OCI-LY7 (cell line): ENCODE measurements around the gene NAALADL2. TPM values are rescaled to one million over a fixed set of nuclear protein-coding genes. Genes with fewer than 3 reads are reported as not detected.

ENCODE experiments used
- BruUV-seq: library from RNA; stranded (reverse); fragments of 400-500 nt; replicated peaks from 2 replicates; lab custom pipeline; 2021; lab: Mats Ljungman, UMichigan
- CTCF ChIA-PET: fragments of 300-600 bp; sonication (Branson Sonifier 250); formaldehyde crosslinking; loops from one replicate; lab custom pipeline; 2022; ENCODE audit warnings: antibody characterized with exemption; ENCODE audit not compliant: unreplicated experiment; lab: Charles Lee
- POLR2A ChIA-PET: fragments of 300-600 bp; sonication (Branson Sonifier 250); formaldehyde crosslinking; loops from one replicate; lab custom pipeline; 2022; ENCODE audit warnings: antibody characterized with exemption; lab: Charles Lee
- DNase-seq: peaks from one replicate; pipeline ENCODE4 v3.0.0-alpha.2; 2015; ENCODE audit warnings: low spot score
- H2AFZ ChIP-seq: fragments of 200-600 bp; sonication (generic), shearing (Covaris generic); 2 replicates; pipeline ENCODE4 v1.6.1; 2014; ENCODE audit warnings: mild to moderate bottlenecking, antibody characterized with exemption, low read length, moderate library complexity
- H3K27ac ChIP-seq: fragments of 200-600 bp; sonication (generic); 2 replicates; pipeline ENCODE4 v1.5.1; 2014; ENCODE audit warnings: mixed run types, low read depth, mild to moderate bottlenecking, moderate library complexity, low read length, inconsistent platforms; ENCODE audit not compliant: poor library complexity, severe bottlenecking
- H3K36me3 ChIP-seq: fragments of 200-600 bp; sonication (generic); 2 replicates; pipeline ENCODE4 v1.6.1; 2014; ENCODE audit warnings: mild to moderate bottlenecking, antibody characterized with exemption, low read length, moderate library complexity, mixed read lengths; ENCODE audit not compliant: insufficient read depth
- H3K4me1 ChIP-seq: fragments of 200-600 bp; sonication (generic); 2 replicates; pipeline ENCODE4 v1.5.1; 2014; ENCODE audit warnings: mild to moderate bottlenecking, low read length; ENCODE audit not compliant: insufficient read depth, poor library complexity, severe bottlenecking
- H3K4me2 ChIP-seq: fragments of 200-600 bp; sonication (generic); 2 replicates; pipeline ENCODE4 v1.6.1; 2014; ENCODE audit warnings: mild to moderate bottlenecking, low read length
- H3K4me3 ChIP-seq: fragments of 200-600 bp; sonication (generic); 2 replicates; pipeline ENCODE4 v1.5.1; 2014; ENCODE audit warnings: mild to moderate bottlenecking, low read depth, low read length; ENCODE audit not compliant: poor library complexity, severe bottlenecking
- H3K79me2 ChIP-seq: fragments of 200-600 bp; sonication (generic); 2 replicates; pipeline ENCODE4 v1.6.1; 2016; ENCODE audit warnings: low read depth, mild to moderate bottlenecking, low read length, moderate library complexity, mixed read lengths; ENCODE audit not compliant: insufficient read depth
- H3K9me2 ChIP-seq: fragments of 200-600 bp; sonication (generic); 2 replicates; pipeline ENCODE4 v1.6.1; 2016; ENCODE audit warnings: mild to moderate bottlenecking, low read length, mixed read lengths; ENCODE audit not compliant: insufficient read depth
- H3K9me3 ChIP-seq: fragments of 200-600 bp; sonication (generic); 2 replicates; pipeline ENCODE4 v1.6.1; 2014; ENCODE audit warnings: mild to moderate bottlenecking, mixed run types, low read length, mixed read lengths
- H4K20me1 ChIP-seq: fragments of 200-600 bp; sonication (generic); 2 replicates; pipeline ENCODE4 v1.6.1; 2014; ENCODE audit warnings: mild to moderate bottlenecking, antibody characterized with exemption, low read length, moderate library complexity, mixed read lengths; ENCODE audit not compliant: insufficient read depth
- EZH2phosphoT487 ChIP-seq: fragments of 200-600 bp; sonication (generic); IDR thresholded peaks from 2 replicates; pipeline ENCODE4 v1.6.1; 2018; ENCODE audit warnings: low read depth, borderline replicate concordance, mild to moderate bottlenecking, mixed run types, antibody characterized with exemption, low read length, moderate library complexity, mixed read lengths
- intact Hi-C: fragments of 100-400 bp; cut with micrococcal nuclease; formaldehyde crosslinking; loops from one replicate; pipeline ENCODE4 v1.10.0; 2022; ENCODE audit not compliant: unreplicated experiment
- total RNA-seq, 2 experiments: library from RNA; depleted of rRNA in 1 of 2; stranded (reverse); fragments of >200 nt in 1 of 2; shearing (Covaris generic) in 1 of 2; gene quantifications; 2 replicates each; pipeline ENCODE4 v1.2.3, GENCODE V29; 2014 to 2022
- TF ChIP-seq, protein P1 (sequence below): fragments of 200-600 bp; sonication (generic); conservative IDR thresholded peaks from 2 replicates; pipeline ENCODE4 v1.5.1; 2014; ENCODE audit warnings: mild to moderate bottlenecking, antibody characterized with exemption, low read length, moderate library complexity, mixed read lengths

NAALADL2 gene
- total RNA-seq, 2 experiments from 2014 or later, result 0.25 to 0.70 TPM

DNA sequence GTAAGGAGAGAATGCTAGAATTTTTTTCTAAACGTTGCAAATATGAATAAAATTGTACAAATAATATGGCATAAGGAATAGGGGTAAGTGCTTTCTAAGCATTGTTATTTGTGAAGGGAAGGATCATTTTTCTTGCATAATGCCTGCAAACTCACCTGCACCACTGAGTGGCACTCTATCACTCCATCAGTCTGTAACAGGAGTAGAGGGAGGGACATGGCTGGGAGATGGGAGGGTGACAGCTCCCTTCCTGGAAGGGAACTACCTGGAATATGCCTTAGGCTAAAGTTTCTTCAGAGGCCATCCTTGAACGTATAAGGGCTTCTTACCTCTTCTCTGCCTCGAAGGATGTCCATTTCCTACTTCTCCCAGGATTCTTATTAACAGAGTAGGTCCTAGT is 3.0 kb downstream of the NAALADL2 start:
- TF ChIP-seq, protein P1, sequence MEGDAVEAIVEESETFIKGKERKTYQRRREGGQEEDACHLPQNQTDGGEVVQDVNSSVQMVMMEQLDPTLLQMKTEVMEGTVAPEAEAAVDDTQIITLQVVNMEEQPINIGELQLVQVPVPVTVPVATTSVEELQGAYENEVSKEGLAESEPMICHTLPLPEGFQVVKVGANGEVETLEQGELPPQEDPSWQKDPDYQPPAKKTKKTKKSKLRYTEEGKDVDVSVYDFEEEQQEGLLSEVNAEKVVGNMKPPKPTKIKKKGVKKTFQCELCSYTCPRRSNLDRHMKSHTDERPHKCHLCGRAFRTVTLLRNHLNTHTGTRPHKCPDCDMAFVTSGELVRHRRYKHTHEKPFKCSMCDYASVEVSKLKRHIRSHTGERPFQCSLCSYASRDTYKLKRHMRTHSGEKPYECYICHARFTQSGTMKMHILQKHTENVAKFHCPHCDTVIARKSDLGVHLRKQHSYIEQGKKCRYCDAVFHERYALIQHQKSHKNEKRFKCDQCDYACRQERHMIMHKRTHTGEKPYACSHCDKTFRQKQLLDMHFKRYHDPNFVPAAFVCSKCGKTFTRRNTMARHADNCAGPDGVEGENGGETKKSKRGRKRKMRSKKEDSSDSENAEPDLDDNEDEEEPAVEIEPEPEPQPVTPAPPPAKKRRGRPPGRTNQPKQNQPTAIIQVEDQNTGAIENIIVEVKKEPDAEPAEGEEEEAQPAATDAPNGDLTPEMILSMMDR, result no peak; the same call in 1 of the 2 replicates
- TF ChIP-seq EZH2phosphoT487, result no peak
- Histone ChIP-seq H3K79me2 (no peaks in the 10 kb centered on the region), H2AFZ (no peak overlapping the region), H3K4me3 (no peak overlapping the region), H3K27ac (no peak overlapping the region), H3K9me2 (no peaks in the 10 kb centered on the region), H3K9me3 (no peaks in the 10 kb centered on the region), H3K36me3 (no peaks in the 10 kb centered on the region), H3K4me1 (no peaks in the 10 kb centered on the region), H3K4me2 (no peak overlapping the region), H4K20me1 (no peaks in the 10 kb centered on the region)
- no peak for DNase-seq
- no TSS peak for BruUV-seq
- ChIA-PET POLR2A (interaction anchor here (1.0 to 1.8 kb wide), 2 partner anchors 9 to 16 kb away, joined by 3 to 5 read pairs; no protein-coding TSS in a partner anchor), CTCF (no interaction called here)
- intact Hi-C loops, result no loop called here

DNA sequence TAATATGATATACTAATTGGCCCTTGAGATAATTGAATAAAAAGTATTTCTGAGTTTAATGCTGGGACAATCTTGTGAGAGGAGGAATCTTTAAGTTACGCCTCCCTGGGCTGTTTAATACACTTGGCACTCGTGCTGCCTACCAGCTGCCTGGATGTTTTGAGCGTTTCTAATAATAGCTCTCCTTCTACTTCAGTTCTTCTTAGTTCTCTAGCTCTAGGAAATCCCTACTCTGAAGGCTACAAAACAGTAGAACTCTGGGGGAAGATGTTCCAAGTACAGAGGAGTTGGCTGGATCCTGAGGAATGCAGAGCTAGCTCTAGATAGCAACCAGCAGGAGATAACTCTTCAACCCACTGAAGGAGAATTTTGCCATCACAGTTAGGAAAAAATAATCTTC is 3.5 kb downstream of the NAALADL2 start:
- H3K9me3 ChIP-seq, result no peaks in the 10 kb centered on the region
- no peak overlapping the region for H3K27ac ChIP-seq
- CTCF ChIA-PET, result no interaction called here
- H4K20me1 ChIP-seq, result no peaks in the 10 kb centered on the region
- H3K4me2 ChIP-seq, result no peak overlapping the region
- no peak overlapping the region for H2AFZ ChIP-seq
- intact Hi-C loops, result no loop called here
- no peak for TF ChIP-seq EZH2phosphoT487
- TF ChIP-seq, protein P1, result no peak
- DNase-seq, result no peak
- H3K4me3 ChIP-seq, result no peak overlapping the region
- no peaks in the 10 kb centered on the region for H3K79me2 ChIP-seq
- BruUV-seq, result no TSS peak
- no peaks in the 10 kb centered on the region for H3K36me3 ChIP-seq
- H3K9me2 ChIP-seq, result no peaks in the 10 kb centered on the region
- H3K4me1 ChIP-seq, result no peaks in the 10 kb centered on the region
- POLR2A ChIA-PET, result interaction anchor here (0.6 to 1.8 kb wide), 3 partner anchors 15 to 963 kb away, joined by 4 to 8 read pairs (median 5); no protein-coding TSS in a partner anchor

DNA sequence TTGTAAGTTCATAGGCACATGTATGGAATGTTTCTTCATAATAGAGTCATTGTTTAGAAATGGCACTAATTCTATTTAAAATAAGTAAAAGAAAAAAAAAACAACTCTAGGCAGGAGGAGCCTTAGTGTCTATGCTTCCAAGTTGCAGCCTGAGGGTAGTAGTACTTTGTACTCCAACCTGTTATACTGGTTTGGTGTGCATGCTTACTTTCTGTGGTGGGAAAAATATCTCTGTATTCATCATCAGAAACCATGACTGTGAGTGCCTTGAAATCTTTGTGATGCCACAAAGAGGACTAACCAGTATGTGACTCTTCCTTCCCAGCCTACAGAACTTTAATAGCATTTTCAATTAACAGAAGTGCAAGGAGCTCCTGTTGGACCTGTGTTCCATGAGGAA is 4.4 kb downstream of the NAALADL2 start:
- Histone ChIP-seq H3K4me3 (no peak overlapping the region), H4K20me1 (no peaks in the 10 kb centered on the region), H3K9me3 (no peaks in the 10 kb centered on the region), H3K4me1 (no peaks in the 10 kb centered on the region), H2AFZ (no peak overlapping the region), H3K9me2 (no peaks in the 10 kb centered on the region), H3K79me2 (no peaks in the 10 kb centered on the region), H3K4me2 (no peak overlapping the region), H3K36me3 (no peaks in the 10 kb centered on the region), H3K27ac (no peak overlapping the region)
- POLR2A ChIA-PET, result interaction anchor here (0.6 to 1.8 kb wide), 3 partner anchors 14 to 964 kb away, joined by 4 to 8 read pairs (median 5); no protein-coding TSS in a partner anchor
- no peak for DNase-seq
- no TSS peak for BruUV-seq
- intact Hi-C loops, result no loop called here
- TF ChIP-seq, protein P1, result no peak
- no peak for TF ChIP-seq EZH2phosphoT487
- CTCF ChIA-PET, result no interaction called here
